ENCODE results near the gene CFAP221. TPM values are rescaled to one million over a fixed set of nuclear protein-coding genes. Genes with fewer than 3 reads are reported as not detected.

The CFAP221 gene
- polyA plus RNA-seq, 1 experiment, result 0.12 TPM

GRCh38 chr2:119536211-119536610 is 8.0 kb upstream of the CFAP221 start:
- POLR2A ChIA-PET, result no interaction called here
- no peak for TF ChIP-seq CTCF (IDR thresholded peaks at IDR 0.05; ENCODE audit: insufficient read depth, low read depth, low read length)
- Histone ChIP-seq H3K4me3 (ENCODE audit: low read depth, low read length) (no peak overlapping the region), H3K27me3 (ENCODE audit: control insufficient read depth, insufficient read depth, low read length) (no peaks in the 10 kb centered on the region), H3K36me3 (ENCODE audit: control insufficient read depth, insufficient read depth, low read length) (no peaks in the 10 kb centered on the region)
- no peak for DNase-seq (ENCODE audit: low read depth)
- CTCF ChIA-PET, result no interaction called here

- DNase-seq (ENCODE audit: low read depth), result no peak
- H3K4me3 ChIP-seq (ENCODE audit: low read depth, low read length), result no peak overlapping the region
- POLR2A ChIA-PET, result no interaction called here
- no peak for TF ChIP-seq CTCF (IDR thresholded peaks at IDR 0.05; ENCODE audit: insufficient read depth, low read depth, low read length)
- no peaks in the 10 kb centered on the region for H3K36me3 ChIP-seq (ENCODE audit: control insufficient read depth, insufficient read depth, low read length)
- CTCF ChIA-PET, result no interaction called here
- H3K27me3 ChIP-seq (ENCODE audit: control insufficient read depth, insufficient read depth, low read length), result no peaks in the 10 kb centered on the region
Observed at GRCh38 chr2:119536707-119537106, 7.5 kb upstream of the CFAP221 start.

GRCh38 chr2:119537792-119538191 is 6.5 kb upstream of the CFAP221 start:
- TF ChIP-seq CTCF (IDR thresholded peaks at IDR 0.05; ENCODE audit: insufficient read depth, low read depth, low read length), result no peak
- POLR2A ChIA-PET, result no interaction called here
- DNase-seq (ENCODE audit: low read depth), result no peak
- Histone ChIP-seq H3K4me3 (ENCODE audit: low read depth, low read length) (no peak overlapping the region), H3K27me3 (ENCODE audit: control insufficient read depth, insufficient read depth, low read length) (no peaks in the 10 kb centered on the region), H3K36me3 (ENCODE audit: control insufficient read depth, insufficient read depth, low read length) (no peaks in the 10 kb centered on the region)
- CTCF ChIA-PET, result interaction anchor here (0.8 kb wide), 1 partner anchor 20 kb away, joined by 3 read pairs; no protein-coding TSS in a partner anchor

GRCh38 chr2:119541476-119541875 is 2.8 kb upstream of the CFAP221 start:
- Histone ChIP-seq H3K4me3 (ENCODE audit: low read depth, low read length) (no peak overlapping the region), H3K27me3 (ENCODE audit: control insufficient read depth, insufficient read depth, low read length) (peaks cover 3% of the 10 kb centered on the region; the same call in 1 of the 2 replicates), H3K36me3 (ENCODE audit: control insufficient read depth, insufficient read depth, low read length) (no peaks in the 10 kb centered on the region)
- no peak for DNase-seq (ENCODE audit: low read depth)
- POLR2A ChIA-PET, result no interaction called here
- no peak for TF ChIP-seq CTCF (IDR thresholded peaks at IDR 0.05; ENCODE audit: insufficient read depth, low read depth, low read length)
- CTCF ChIA-PET, result no interaction called here

GRCh38 chr2:119544939-119545475 is 758 bp downstream of the CFAP221 start:
- Histone ChIP-seq H3K27me3 (ENCODE audit: control insufficient read depth, insufficient read depth, low read length) (peaks cover 3% of the 10 kb centered on the region), H3K4me3 (ENCODE audit: low read depth, low read length) (no peak overlapping the region), H3K36me3 (ENCODE audit: control insufficient read depth, insufficient read depth, low read length) (no peaks in the 10 kb centered on the region)
- ChIA-PET CTCF (no interaction called here), POLR2A (no interaction called here)
- DNase-seq (ENCODE audit: low read depth), result no peak
- no peak for TF ChIP-seq CTCF (IDR thresholded peaks at IDR 0.05; ENCODE audit: insufficient read depth, low read depth, low read length)

Data from BJ (cell line).